Measurements from ENCODE around the gene CEACAM6. TPM values are rescaled to one million over a fixed set of nuclear protein-coding genes. Genes with fewer than 3 reads are reported as not detected.
"Not testable (repeated sequence)": the region's sequence is repeated elsewhere in the genome, so short reads cannot be mapped to it uniquely, and the experiment has no call there.

Gene CEACAM6
- total RNA-seq, 2 donors from 2014 or later, result not detected

DNA sequence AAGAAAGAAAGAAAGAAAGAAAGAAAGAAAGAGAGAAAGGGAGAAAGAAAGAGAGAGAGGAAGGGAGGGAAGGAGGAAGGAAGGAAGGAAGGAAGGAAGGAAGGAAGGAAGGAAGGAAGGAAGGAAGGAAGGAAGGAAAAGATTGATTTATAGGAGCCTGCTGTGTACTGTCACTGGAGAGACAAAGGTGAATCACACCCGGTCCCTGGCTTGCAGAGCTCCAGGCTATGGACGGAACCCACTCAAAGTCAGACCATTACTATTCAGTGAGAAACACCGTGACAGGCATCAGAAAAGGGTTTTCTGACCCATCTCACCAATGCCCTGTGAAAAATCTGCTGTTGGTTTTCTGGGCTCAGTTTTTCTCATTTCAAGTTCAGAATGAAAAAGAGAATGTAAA lies 7.3 kb upstream of the CEACAM6 start:
- TF ChIP-seq, protein P1, sequence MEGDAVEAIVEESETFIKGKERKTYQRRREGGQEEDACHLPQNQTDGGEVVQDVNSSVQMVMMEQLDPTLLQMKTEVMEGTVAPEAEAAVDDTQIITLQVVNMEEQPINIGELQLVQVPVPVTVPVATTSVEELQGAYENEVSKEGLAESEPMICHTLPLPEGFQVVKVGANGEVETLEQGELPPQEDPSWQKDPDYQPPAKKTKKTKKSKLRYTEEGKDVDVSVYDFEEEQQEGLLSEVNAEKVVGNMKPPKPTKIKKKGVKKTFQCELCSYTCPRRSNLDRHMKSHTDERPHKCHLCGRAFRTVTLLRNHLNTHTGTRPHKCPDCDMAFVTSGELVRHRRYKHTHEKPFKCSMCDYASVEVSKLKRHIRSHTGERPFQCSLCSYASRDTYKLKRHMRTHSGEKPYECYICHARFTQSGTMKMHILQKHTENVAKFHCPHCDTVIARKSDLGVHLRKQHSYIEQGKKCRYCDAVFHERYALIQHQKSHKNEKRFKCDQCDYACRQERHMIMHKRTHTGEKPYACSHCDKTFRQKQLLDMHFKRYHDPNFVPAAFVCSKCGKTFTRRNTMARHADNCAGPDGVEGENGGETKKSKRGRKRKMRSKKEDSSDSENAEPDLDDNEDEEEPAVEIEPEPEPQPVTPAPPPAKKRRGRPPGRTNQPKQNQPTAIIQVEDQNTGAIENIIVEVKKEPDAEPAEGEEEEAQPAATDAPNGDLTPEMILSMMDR (IDR thresholded peaks at IDR 0.05), result no peak
- H3K9me3 ChIP-seq, result no peaks in the 10 kb centered on the region
- no peaks in the 10 kb centered on the region for H3K36me3 ChIP-seq
- H3K27ac ChIP-seq, result no peak overlapping the region
- H3K4me3 ChIP-seq, result no peak overlapping the region
- ATAC-seq (ENCODE audit: insufficient number of reproducible peaks, low FRiP score, low read depth) (no peak), DNase-seq (ENCODE audit: low spot score) (no peak)
- no peaks in the 10 kb centered on the region for H3K4me1 ChIP-seq (ENCODE audit: control insufficient read depth in 1 of 2, low read depth in 2 of 2)
- H3K27me3 ChIP-seq (replicated peaks; ENCODE audit: insufficient read depth), result no peaks in the 10 kb centered on the region

DNA sequence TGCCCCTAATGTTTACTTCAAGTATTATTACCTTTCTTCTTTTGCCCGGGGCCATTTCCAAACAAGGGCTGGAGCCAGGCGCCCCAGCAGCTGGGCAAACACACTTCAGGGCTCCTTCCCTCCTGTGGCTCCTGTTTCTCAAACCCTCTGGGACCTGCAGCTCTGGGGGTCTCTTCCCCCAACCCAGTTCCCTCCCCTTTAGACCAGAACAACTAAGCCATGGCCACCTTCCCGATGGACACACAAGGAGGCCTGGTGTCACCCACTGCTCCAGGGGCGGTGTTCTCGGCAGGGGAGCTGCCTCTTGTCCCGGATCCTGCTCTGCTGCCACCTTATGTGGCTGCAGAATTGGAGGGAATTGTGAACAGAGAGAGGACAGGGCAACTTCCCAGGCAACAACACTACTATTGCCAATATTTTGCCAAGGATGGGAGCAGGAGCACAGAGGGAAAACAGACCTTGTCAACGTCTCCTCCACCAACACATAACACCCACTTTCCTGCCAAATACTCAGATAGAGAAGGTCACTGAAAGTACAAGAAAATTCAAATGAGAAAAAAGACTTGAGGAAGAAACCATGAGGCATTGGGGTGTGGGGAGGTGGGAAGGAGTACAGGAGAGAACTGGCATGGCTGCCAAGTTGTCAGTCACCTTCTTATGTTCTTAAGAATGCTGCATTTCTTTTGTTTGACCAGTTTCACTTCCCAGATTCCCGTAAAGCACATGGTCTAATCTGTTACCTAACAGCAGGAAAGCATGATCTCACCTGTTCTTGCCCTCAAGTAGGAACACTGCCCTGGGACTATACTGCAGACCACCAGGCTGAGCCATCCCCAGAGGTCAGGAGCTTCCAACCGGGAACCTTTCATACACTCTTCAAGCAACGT lies 4.8 kb upstream of the CEACAM6 start:
- H3K36me3 ChIP-seq; ATAC-seq (ENCODE audit: insufficient number of reproducible peaks, low FRiP score, low read depth): not testable (repeated sequence)

DNA sequence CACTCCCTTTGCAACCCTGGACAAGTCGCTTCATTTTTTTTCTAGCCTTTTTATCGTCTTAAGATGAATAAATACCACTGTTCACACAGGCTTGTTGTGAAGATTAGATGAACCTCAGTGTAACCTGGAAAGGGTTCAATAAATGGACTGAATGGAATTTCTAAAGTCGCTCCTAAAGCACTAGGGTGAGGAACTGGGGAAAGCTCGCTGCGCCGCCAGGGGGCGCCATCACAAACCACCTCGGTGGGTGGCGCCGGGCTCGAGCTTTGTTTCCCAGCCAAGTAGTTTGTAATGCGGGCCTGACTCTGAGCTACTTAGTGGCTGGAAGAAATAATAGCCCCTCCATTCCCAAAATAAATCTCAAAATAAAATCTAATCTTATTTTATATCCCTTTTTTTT lies 2.2 kb upstream of the CEACAM6 start:
- no peak for DNase-seq (ENCODE audit: low spot score)
- TF ChIP-seq, protein P1 (IDR thresholded peaks at IDR 0.05), result peak; percentile 31

More for the DNA sequence above, 4.8 kb upstream of the CEACAM6 start:
- H3K9me3 ChIP-seq; H3K4me3 ChIP-seq; H3K4me1 ChIP-seq (ENCODE audit: control insufficient read depth in 1 of 2, low read depth in 2 of 2); H3K27ac ChIP-seq; H3K27me3 ChIP-seq (replicated peaks; ENCODE audit: insufficient read depth); DNase-seq (ENCODE audit: low spot score): not testable (repeated sequence)

DNA sequence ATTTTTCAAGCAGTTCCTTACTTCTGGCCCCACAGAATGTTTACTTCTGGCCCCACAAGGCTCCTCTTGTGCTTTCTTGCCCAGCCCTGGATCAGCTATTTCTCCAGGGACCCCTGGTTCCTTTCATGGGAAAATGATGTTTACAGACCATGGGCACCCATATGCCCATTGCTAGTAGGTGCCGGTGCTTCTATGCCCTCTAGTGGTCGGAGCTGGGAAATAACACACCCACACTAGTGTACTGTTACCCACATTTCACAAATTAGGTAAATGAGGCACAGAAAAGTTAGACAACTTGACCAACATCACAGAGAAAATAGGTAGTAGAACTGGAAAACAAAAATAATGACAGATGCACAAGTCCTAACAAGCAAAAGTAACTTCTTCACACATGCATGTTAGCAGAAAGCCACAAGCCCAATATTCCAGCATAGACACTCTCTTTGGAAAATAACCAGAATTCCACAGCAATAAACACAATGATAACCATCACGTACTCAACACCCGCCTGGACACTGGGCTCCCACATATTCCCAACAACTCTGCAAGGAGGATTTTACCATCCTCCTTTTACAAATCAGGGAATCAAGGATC lies 1.3 kb upstream of the CEACAM6 start:
- TF ChIP-seq, protein P1 (IDR thresholded peaks at IDR 0.05), result peak; percentile 40
- Histone ChIP-seq H3K9me3 (no peaks in the 10 kb centered on the region), H3K27ac (no peak overlapping the region), H3K36me3 (no peaks in the 10 kb centered on the region), H3K4me3 (no peak overlapping the region), H3K4me1 (ENCODE audit: control insufficient read depth in 1 of 2, low read depth in 2 of 2) (no peaks in the 10 kb centered on the region), H3K27me3 (replicated peaks; ENCODE audit: insufficient read depth) (no peaks in the 10 kb centered on the region)
- no peak for DNase-seq (ENCODE audit: low spot score)
- ATAC-seq (ENCODE audit: insufficient number of reproducible peaks, low FRiP score, low read depth), result no peak

More for the DNA sequence above, 2.2 kb upstream of the CEACAM6 start:
- Histone ChIP-seq H3K27ac (no peak overlapping the region), H3K4me3 (no peak overlapping the region), H3K36me3 (no peaks in the 10 kb centered on the region), H3K9me3 (no peaks in the 10 kb centered on the region), H3K27me3 (replicated peaks; ENCODE audit: insufficient read depth) (no peaks in the 10 kb centered on the region), H3K4me1 (ENCODE audit: control insufficient read depth in 1 of 2, low read depth in 2 of 2) (no peaks in the 10 kb centered on the region)
- ATAC-seq (ENCODE audit: insufficient number of reproducible peaks, low FRiP score, low read depth), result no peak

DNA sequence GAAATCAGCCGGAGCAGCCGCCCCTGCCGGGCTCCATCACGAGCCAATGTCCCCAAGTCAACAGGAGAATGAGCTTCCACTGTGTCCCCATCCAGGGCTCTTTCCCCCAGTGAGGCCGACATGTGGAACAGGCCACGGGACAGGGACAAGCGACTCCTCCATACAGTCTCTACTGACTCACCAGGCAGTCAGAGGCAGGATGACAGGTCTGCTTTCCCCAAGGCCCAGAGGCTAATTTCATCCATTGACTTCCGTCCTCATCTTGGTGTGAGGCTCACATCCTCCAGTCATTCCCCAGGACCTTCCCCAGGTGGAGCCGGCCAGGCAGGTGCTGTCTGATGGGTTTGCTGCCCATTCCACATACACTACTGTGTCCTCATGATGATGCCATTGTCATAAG lies 3.5 kb downstream of the CEACAM6 start:
- DNase-seq (ENCODE audit: low spot score), result no peak
- H3K27ac ChIP-seq, result no peak overlapping the region
- no peaks in the 10 kb centered on the region for H3K4me1 ChIP-seq (ENCODE audit: control insufficient read depth in 1 of 2, low read depth in 2 of 2)
- H3K4me3 ChIP-seq, result no peak overlapping the region
- no peaks in the 10 kb centered on the region for H3K27me3 ChIP-seq (replicated peaks; ENCODE audit: insufficient read depth)
- no peaks in the 10 kb centered on the region for H3K36me3 ChIP-seq
- H3K9me3 ChIP-seq, result no peaks in the 10 kb centered on the region
- no peak for ATAC-seq (ENCODE audit: insufficient number of reproducible peaks, low FRiP score, low read depth)
- TF ChIP-seq, protein P1 (IDR thresholded peaks at IDR 0.05), result no peak
